CD4-positive, alpha-beta memory T cell (primary cell): ENCODE measurements around the gene MAGED2. TPM values are rescaled to one million over a fixed set of nuclear protein-coding genes. Genes with fewer than 3 reads are reported as not detected.
"Not testable (repeated sequence)": the region's sequence is repeated elsewhere in the genome, so short reads cannot be mapped to it uniquely, and the experiment has no call there.

Experiments used
- CTCF ChIA-PET: fragments of 350-600 bp; sonication (Branson Sonifier 250); formaldehyde crosslinking; loops from one replicate; lab custom pipeline; 2021; ENCODE audit warnings: inconsistent platforms; ENCODE audit not compliant: partially characterized antibody; lab: Charles Lee
- POLR2A ChIA-PET: fragments of 350-600 bp; sonication (Branson Sonifier 250); formaldehyde crosslinking; loops from one replicate; lab custom pipeline; 2021; ENCODE audit not compliant: partially characterized antibody; lab: Charles Lee
- DNase-seq, 5 donors: peaks; one replicate each; pipeline versions ENCODE4 v3.0.0 to v3.0.0-alpha.2; 2020 to 2022; ENCODE audit warnings: mixed read lengths in 1 of 5
- H3K27ac ChIP-seq: one replicate; pipeline ENCODE4 v1.7.0; 2013; ENCODE audit warnings: low read depth, low read length
- H3K27me3 ChIP-seq: 2 replicates; pipeline ENCODE4 v1.7.0; 2013; ENCODE audit warnings: mild to moderate bottlenecking, low read length, moderate library complexity; ENCODE audit not compliant: insufficient read depth
- H3K36me3 ChIP-seq: 2 replicates; pipeline ENCODE4 v1.7.0; 2013; ENCODE audit warnings: mild to moderate bottlenecking, low read length, moderate library complexity; ENCODE audit not compliant: insufficient read depth
- H3K4me1 ChIP-seq: 2 replicates; pipeline ENCODE4 v1.7.0; 2013; ENCODE audit warnings: mild to moderate bottlenecking, low read length, moderate library complexity; ENCODE audit not compliant: insufficient read depth
- H3K4me3 ChIP-seq, 2 donors: one replicate each; pipeline ENCODE4 v1.7.0; 2013; ENCODE audit warnings: low read length in 2 of 2, mild to moderate bottlenecking in 1 of 2
- H3K9me3 ChIP-seq, 2 donors: one replicate each; pipeline ENCODE4 v1.7.0; 2013; ENCODE audit warnings: low read length in 2 of 2, control low read depth in 1 of 2; ENCODE audit not compliant: control insufficient read depth in 1 of 2
- H3K27ac Mint-ChIP-seq, 7 donors: one replicate each; pipeline ENCODE4 v1.8.0; 2020 to 2021; ENCODE audit warnings: mixed read lengths in 7 of 7, mild to moderate bottlenecking in 6 of 7, inconsistent platforms in 3 of 7, moderate library complexity in 3 of 7
- H3K27me3 Mint-ChIP-seq, 2 donors: one replicate each; pipeline ENCODE4 v1.8.0; 2020 to 2021; ENCODE audit warnings: mixed read lengths in 2 of 2
- H3K36me3 Mint-ChIP-seq, 2 donors: one replicate each; pipeline ENCODE4 v1.8.0; 2020 to 2021; ENCODE audit warnings: mixed read lengths in 2 of 2, inconsistent platforms in 1 of 2, mild to moderate bottlenecking in 1 of 2
- H3K4me1 Mint-ChIP-seq, 4 donors: one replicate each; pipeline ENCODE4 v1.8.0; 2020 to 2021; ENCODE audit warnings: mixed read lengths in 4 of 4, mild to moderate bottlenecking in 1 of 4
- H3K4me3 Mint-ChIP-seq, 8 donors: one replicate each; pipeline ENCODE4 v1.8.0; 2020 to 2021; ENCODE audit warnings: mixed read lengths in 8 of 8, mild to moderate bottlenecking in 7 of 8, moderate library complexity in 6 of 8, inconsistent platforms in 3 of 8
- H3K9me3 Mint-ChIP-seq, 8 donors: one replicate each; pipeline ENCODE4 v1.8.0; 2020 to 2021; ENCODE audit warnings: mixed read lengths in 8 of 8, mild to moderate bottlenecking in 5 of 8, inconsistent platforms in 3 of 8, moderate library complexity in 1 of 8
- intact Hi-C: fragments of 100-400 bp; cut with micrococcal nuclease; formaldehyde crosslinking; loops from one replicate; pipeline ENCODE4 v1.15.1; 2023
- polyA plus RNA-seq, 2 donors: library from polyadenylated mRNA; unstranded; fragments of 300-500 nt; fragmentation: Illumina TruSeq; gene quantifications; one replicate each; pipeline ENCODE4 v1.2.3, GENCODE V29; 2021
- total RNA-seq, 2 experiments: library from RNA; stranded (reverse); gene quantifications; one replicate each; pipeline ENCODE4 v1.2.3, GENCODE V29; 2021

Gene MAGED2
- total and polyA plus RNA-seq, 4 experiments from 2014 or later: 92.4 to 143 (median 94.4) TPM

DNA sequence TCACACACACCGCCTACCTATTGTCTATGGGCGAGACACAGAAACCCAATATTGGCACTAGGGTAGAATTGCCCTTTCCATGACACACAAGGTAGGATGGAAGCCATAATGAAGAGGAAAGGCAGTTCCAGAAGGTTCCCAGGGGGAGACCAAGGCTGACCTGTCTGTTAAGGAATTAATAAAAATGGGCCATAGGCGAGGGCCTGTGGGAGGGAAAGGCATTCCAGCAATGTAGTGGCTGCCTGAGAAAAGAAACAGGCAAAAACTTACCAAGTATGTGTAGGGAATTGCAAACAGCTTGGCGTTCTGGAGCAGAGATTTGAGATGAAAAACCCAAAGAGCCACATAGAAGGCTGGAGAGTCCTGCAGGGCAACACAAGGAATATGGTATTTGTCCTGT is 19.1 kb downstream of the MAGED2 start:
- H3K4me3 Mint-ChIP-seq: no peak overlapping the region
- intact Hi-C loops: loop anchor here (1.0 kb wide), 1 partner anchor 231 kb away; no protein-coding TSS in a partner anchor
- no peaks in the 10 kb centered on the region for H3K4me1 Mint-ChIP-seq
- no peak overlapping the region for H3K27ac Mint-ChIP-seq
- Histone ChIP-seq H3K36me3 (no peaks in the 10 kb centered on the region), H3K9me3 (no peaks in the 10 kb centered on the region), H3K27ac (no peak overlapping the region), H3K4me3 (no peak overlapping the region), H3K4me1 (no peaks in the 10 kb centered on the region), H3K27me3 (no peaks in the 10 kb centered on the region)
- CTCF ChIA-PET: no interaction called here
- H3K9me3 Mint-ChIP-seq: peaks cover 0 to 5% (median 0%) of the 10 kb centered on the region in 8 donors
- H3K27me3 Mint-ChIP-seq: no peaks in the 10 kb centered on the region
- no peaks in the 10 kb centered on the region for H3K36me3 Mint-ChIP-seq
- DNase-seq: no peak
- POLR2A ChIA-PET: no interaction called here

DNA sequence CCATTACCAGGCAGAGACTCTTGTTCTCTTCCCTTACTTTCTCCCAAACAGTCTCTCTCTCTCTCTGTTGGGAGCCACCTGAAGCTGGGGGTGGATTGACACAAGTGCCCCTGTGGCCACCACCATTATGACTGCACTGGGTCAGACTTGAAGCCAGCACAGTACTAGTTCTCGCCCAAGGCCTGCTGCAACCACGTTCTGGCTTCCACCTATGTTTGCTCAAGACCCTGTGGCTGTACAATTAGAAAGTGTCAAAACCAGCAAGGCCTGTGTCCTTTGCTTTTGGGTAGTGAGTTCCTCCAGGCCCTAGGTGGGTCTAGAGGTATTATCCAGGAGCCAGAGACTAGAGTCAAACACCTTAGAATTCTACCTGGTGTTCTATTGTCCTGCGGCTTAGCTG is 31.0 kb downstream of the MAGED2 start:
- ChIA-PET POLR2A (no interaction called here), CTCF (no interaction called here)
- H3K4me1 ChIP-seq: no peaks in the 10 kb centered on the region
- intact Hi-C loops: no loop called here
- H3K4me1 Mint-ChIP-seq: no peaks in the 10 kb centered on the region
- H3K36me3 ChIP-seq: no peaks in the 10 kb centered on the region
- H3K4me3 ChIP-seq: no peak overlapping the region
- H3K4me3 Mint-ChIP-seq: no peak overlapping the region
- H3K27ac ChIP-seq: no peak overlapping the region
- DNase-seq: no peak
- H3K27ac Mint-ChIP-seq: no peak overlapping the region
- no peaks in the 10 kb centered on the region for H3K9me3 ChIP-seq
- H3K27me3 ChIP-seq: no peaks in the 10 kb centered on the region
- H3K9me3 Mint-ChIP-seq: no peaks in the 10 kb centered on the region
- H3K27me3 Mint-ChIP-seq: peaks cover 3 to 8% of the 10 kb centered on the region in 2 donors
- H3K36me3 Mint-ChIP-seq: no peaks in the 10 kb centered on the region

DNA sequence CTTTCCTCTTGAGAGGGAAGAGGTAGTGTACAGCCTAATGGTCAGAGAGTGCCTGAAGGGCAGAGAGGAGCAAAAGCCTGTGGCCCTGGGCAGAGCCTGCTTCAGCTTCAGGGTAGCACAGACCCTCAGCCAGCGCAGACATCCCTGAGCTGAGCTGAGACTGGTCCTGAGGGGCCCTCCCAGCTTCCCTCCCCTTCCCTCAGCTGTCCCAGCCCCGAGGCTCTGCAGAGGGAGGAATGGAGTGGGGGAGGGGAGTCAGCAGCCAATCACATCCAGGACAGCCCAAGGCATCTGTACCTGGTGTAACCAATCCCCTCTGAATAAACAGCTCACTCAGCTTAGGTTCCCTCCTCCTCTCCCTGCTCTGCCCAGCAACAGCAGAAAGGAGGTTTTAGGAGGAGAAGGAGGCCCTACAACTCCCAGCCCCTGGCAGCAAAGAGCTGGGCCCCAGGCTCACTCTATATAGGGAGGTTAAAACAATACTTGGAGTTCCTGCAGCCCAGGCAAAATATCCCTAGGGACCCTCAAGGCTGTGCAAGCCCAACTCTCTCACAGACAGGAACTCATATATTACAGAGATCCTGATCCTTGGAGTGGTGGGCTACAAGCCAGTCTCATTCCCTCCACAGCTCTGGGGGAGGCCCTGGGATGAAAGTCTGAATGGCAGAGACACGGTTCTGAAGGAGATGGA is 33.8 kb downstream of the MAGED2 start:
- CTCF ChIA-PET, H3K27ac Mint-ChIP-seq, H3K9me3 ChIP-seq, H3K4me3 Mint-ChIP-seq, intact Hi-C loops, H3K27ac ChIP-seq, H3K9me3 Mint-ChIP-seq, H3K27me3 Mint-ChIP-seq, H3K4me1 Mint-ChIP-seq, DNase-seq, H3K4me3 ChIP-seq, H3K4me1 ChIP-seq, POLR2A ChIA-PET, H3K36me3 ChIP-seq, H3K27me3 ChIP-seq, H3K36me3 Mint-ChIP-seq: not testable (repeated sequence)

DNA sequence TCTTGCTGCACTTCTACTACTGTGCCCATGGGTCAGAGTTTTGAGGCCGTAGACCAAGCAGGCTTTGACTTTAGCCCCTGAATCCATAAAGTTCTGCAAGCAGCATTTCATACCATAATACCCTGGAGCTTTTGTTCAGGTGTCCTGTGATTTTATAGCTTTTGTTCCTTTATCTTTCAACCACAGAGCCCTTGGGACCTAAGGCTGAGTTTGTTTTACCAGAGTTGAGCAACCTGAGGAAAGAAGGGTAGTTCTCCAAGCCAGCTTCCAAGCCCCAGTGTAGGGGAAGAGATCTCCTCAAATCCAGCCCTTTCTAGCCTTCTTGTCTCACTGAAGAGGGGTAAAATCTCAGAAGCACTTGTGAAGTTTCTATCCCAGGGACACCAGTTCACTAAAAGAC is 35.1 kb downstream of the MAGED2 start:
- Mint-ChIP-seq H3K4me1 (no peaks in the 10 kb centered on the region), H3K4me3 (no peak overlapping the region), H3K27me3 (peaks cover 0 to 5% of the 10 kb centered on the region in 2 donors), H3K27ac (no peak overlapping the region), H3K9me3 (peaks cover 0 to 4% (median 0%) of the 10 kb centered on the region in 8 donors), H3K36me3 (no peaks in the 10 kb centered on the region)
- no peak for DNase-seq
- Histone ChIP-seq H3K9me3 (no peaks in the 10 kb centered on the region), H3K36me3 (no peaks in the 10 kb centered on the region), H3K4me1 (no peaks in the 10 kb centered on the region), H3K27ac (no peak overlapping the region), H3K27me3 (no peaks in the 10 kb centered on the region), H3K4me3 (no peak overlapping the region)
- intact Hi-C loops: no loop called here
- ChIA-PET POLR2A (no interaction called here), CTCF (no interaction called here)

DNA sequence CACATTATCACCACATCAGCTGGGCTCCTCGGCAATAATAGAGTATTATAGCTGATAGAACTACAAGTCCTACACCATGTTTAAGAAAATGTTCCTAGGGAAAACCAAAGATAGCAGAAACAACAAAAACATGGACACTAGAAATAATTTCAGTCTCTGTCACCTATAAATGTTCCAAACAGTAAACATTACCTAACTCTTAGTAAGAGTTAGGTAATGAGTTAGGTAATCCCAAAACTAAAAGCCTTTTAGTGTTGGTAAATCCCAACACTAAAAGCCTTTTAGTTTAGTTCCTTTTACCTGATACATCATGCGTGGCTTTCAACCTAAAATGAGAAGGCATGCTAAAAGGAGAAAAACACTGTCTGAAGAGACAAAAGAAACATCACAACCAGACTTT is 35.5 kb downstream of the MAGED2 start:
- H3K27me3 ChIP-seq: no peaks in the 10 kb centered on the region
- Mint-ChIP-seq H3K4me3 (no peak overlapping the region), H3K27ac (no peak overlapping the region), H3K36me3 (no peaks in the 10 kb centered on the region), H3K27me3 (peaks cover 0 to 5% of the 10 kb centered on the region in 2 donors), H3K4me1 (no peaks in the 10 kb centered on the region), H3K9me3 (peaks cover 0 to 4% (median 0%) of the 10 kb centered on the region in 8 donors)
- no peaks in the 10 kb centered on the region for H3K9me3 ChIP-seq
- no peak for DNase-seq
- intact Hi-C loops: no loop called here
- CTCF ChIA-PET: no interaction called here
- POLR2A ChIA-PET: no interaction called here
- H3K4me3 ChIP-seq: no peak overlapping the region
- no peak overlapping the region for H3K27ac ChIP-seq
- H3K36me3 ChIP-seq: no peaks in the 10 kb centered on the region
- no peaks in the 10 kb centered on the region for H3K4me1 ChIP-seq

DNA sequence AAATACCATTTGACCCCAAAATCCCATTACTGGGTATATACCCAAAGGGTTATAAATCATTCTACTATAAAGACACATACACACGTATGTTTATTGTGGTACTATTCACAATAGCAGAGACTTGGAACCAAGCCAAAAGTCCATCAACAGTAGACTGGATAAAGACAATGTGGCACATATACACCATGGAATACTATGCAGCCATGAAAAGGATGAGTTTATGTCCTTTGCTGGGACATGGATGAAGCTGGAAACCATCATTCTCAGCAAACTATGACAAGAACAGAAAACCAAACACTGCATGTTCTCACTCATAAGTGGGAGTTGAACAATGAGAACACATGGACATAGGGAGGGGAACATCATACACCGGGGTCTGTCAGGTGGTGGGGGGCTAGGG is 40.2 kb downstream of the MAGED2 start:
- H3K36me3 ChIP-seq, DNase-seq, intact Hi-C loops, CTCF ChIA-PET, H3K27me3 Mint-ChIP-seq, H3K36me3 Mint-ChIP-seq, H3K4me1 Mint-ChIP-seq, H3K4me3 ChIP-seq, H3K27ac Mint-ChIP-seq, H3K27me3 ChIP-seq, POLR2A ChIA-PET, H3K27ac ChIP-seq, H3K9me3 Mint-ChIP-seq, H3K4me3 Mint-ChIP-seq, H3K4me1 ChIP-seq, H3K9me3 ChIP-seq: not testable (repeated sequence)

DNA sequence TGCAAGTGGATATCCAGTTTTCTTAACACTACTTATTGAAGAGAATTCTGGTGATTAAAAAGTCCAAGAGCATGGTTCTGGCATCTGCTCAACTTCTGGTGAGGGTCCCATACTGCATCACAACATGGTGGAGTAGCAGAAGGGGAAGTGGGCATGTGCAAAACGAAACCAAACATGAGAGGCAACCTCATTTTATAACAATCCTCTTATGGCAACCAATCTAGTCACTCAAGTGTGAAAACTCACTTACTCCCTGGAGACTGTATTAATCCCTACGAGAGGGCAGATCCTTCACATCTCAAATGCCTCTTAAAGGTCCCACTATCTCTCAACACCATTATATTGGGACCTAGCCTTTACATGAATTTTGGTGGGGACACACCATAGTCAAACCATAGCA is 57.7 kb downstream of the MAGED2 start:
- H3K4me3 ChIP-seq: no peak overlapping the region
- no peaks in the 10 kb centered on the region for H3K36me3 ChIP-seq
- Mint-ChIP-seq H3K9me3 (peaks cover 0 to 17% (median 8%) of the 10 kb centered on the region in 8 donors), H3K27me3 (peaks cover 0 to 2% of the 10 kb centered on the region in 2 donors), H3K4me1 (no peaks in the 10 kb centered on the region), H3K36me3 (peaks cover 0 to 5% of the 10 kb centered on the region in 2 donors), H3K27ac (no peak overlapping the region), H3K4me3 (no peak overlapping the region)
- H3K27ac ChIP-seq: no peak overlapping the region
- no peaks in the 10 kb centered on the region for H3K9me3 ChIP-seq
- DNase-seq: no peak
- H3K4me1 ChIP-seq: no peaks in the 10 kb centered on the region
- H3K27me3 ChIP-seq: no peaks in the 10 kb centered on the region
- ChIA-PET POLR2A (no interaction called here), CTCF (no interaction called here)
- intact Hi-C loops: no loop called here
